Neutrophil (primary cell): ENCODE measurements around the gene SMARCC1.

Experiments used
- H3K27ac ChIP-seq: fragments of 200-600 bp; sonication (generic); 2 replicates; pipeline ENCODE4 v1.5.1; 2016; ENCODE audit warnings: mild to moderate bottlenecking, moderate library complexity
- H3K27me3 ChIP-seq: fragments of 200-600 bp; sonication (generic); 2 replicates; pipeline ENCODE4 v1.6.0; 2016; ENCODE audit warnings: mild to moderate bottlenecking
- H3K36me3 ChIP-seq: fragments of 200-600 bp; sonication (generic); 2 replicates; pipeline ENCODE4 v1.5.1; 2017
- H3K4me1 ChIP-seq, 2 experiments: fragments of 200-600 bp in 1 of 2; sonication (generic) in 1 of 2; 1 replicate in 1 of 2; 2 replicates in 1 of 2; pipeline versions ENCODE4 v1.5.1 to v1.6.1; 2013 to 2016; ENCODE audit warnings: low read depth in 1 of 2, low read length in 1 of 2, mild to moderate bottlenecking in 1 of 2, moderate library complexity in 1 of 2; ENCODE audit not compliant: control insufficient read depth in 1 of 2, insufficient read depth in 1 of 2
- H3K4me3 ChIP-seq, 2 experiments: fragments of 200-600 bp in 1 of 2; sonication (generic) in 1 of 2; 1 replicate in 1 of 2; 2 replicates in 1 of 2; pipeline ENCODE4 v1.5.1; 2013 to 2016; ENCODE audit warnings: low read depth in 1 of 2, low read length in 1 of 2, mild to moderate bottlenecking in 1 of 2, moderate library complexity in 1 of 2
- H3K9me3 ChIP-seq: fragments of 200-600 bp; sonication (generic); 2 replicates; pipeline ENCODE4 v1.5.1; 2016
- CTCF ChIP-seq: fragments of 200-600 bp; sonication (generic); IDR thresholded peaks from 2 replicates; pipeline ENCODE4 v1.5.1; 2016; ENCODE audit warnings: antibody characterized with exemption

The SMARCC1 gene

GRCh38 chr3:47630810-47631209, 150.9 kb downstream of the SMARCC1 start:
- Histone ChIP-seq H3K4me3 (no peak overlapping the region), H3K36me3 (peaks cover 27% of the 10 kb centered on the region), H3K4me1 (peaks cover 14 to 21% of the 10 kb centered on the region in 2 experiments), H3K27ac (no peak overlapping the region), H3K9me3 (no peaks in the 10 kb centered on the region), H3K27me3 (no peaks in the 10 kb centered on the region)
- no peak for TF ChIP-seq CTCF

- Histone ChIP-seq H3K27ac (no peak overlapping the region), H3K36me3 (peaks cover 27% of the 10 kb centered on the region), H3K27me3 (no peaks in the 10 kb centered on the region), H3K9me3 (no peaks in the 10 kb centered on the region), H3K4me1 (peaks cover 4 to 10% of the 10 kb centered on the region in 2 experiments), H3K4me3 (no peak overlapping the region)
- no peak for TF ChIP-seq CTCF
Measured at GRCh38 chr3:47629770-47630169, 151.9 kb downstream of the SMARCC1 start.

GRCh38 chr3:47628426-47628825, 153.3 kb downstream of the SMARCC1 start:
- no peaks in the 10 kb centered on the region for H3K27me3 ChIP-seq
- H3K9me3 ChIP-seq: no peaks in the 10 kb centered on the region
- TF ChIP-seq CTCF: no peak
- no peak overlapping the region for H3K27ac ChIP-seq
- no peak overlapping the region for H3K4me3 ChIP-seq
- H3K4me1 ChIP-seq: no peaks in the 10 kb centered on the region
- peaks cover 27% of the 10 kb centered on the region for H3K36me3 ChIP-seq

GRCh38 chr3:47622671-47623461, 158.8 kb downstream of the SMARCC1 start:
- no peaks in the 10 kb centered on the region for H3K4me1 ChIP-seq
- H3K27me3 ChIP-seq: no peaks in the 10 kb centered on the region
- H3K36me3 ChIP-seq: peaks cover 53% of the 10 kb centered on the region
- no peak for TF ChIP-seq CTCF
- H3K4me3 ChIP-seq: no peak overlapping the region
- H3K9me3 ChIP-seq: no peaks in the 10 kb centered on the region
- H3K27ac ChIP-seq: no peak overlapping the region

GRCh38 chr3:47617086-47618010, 164.3 kb downstream of the SMARCC1 start:
- no peaks in the 10 kb centered on the region for H3K27me3 ChIP-seq
- H3K27ac ChIP-seq: no peak overlapping the region
- peaks cover 74% of the 10 kb centered on the region for H3K36me3 ChIP-seq
- H3K9me3 ChIP-seq: no peaks in the 10 kb centered on the region
- H3K4me3 ChIP-seq: no peak overlapping the region
- H3K4me1 ChIP-seq: no peaks in the 10 kb centered on the region
- TF ChIP-seq CTCF: no peak
